GM21360 (cell line): Measurements from ENCODE around the gene TRDN.
"Not testable (repeated sequence)": the region's sequence is repeated elsewhere in the genome, so short reads cannot be mapped to it uniquely, and the experiment has no call there.

Source experiments
- ATAC-seq: cut with Tn5 transposase; IDR thresholded peaks from one replicate; pipeline ENCODE4 v1.9.1; 2021; ENCODE audit warnings: mild to moderate bottlenecking, moderate library complexity; ENCODE audit not compliant: unreplicated experiment

Gene TRDN

DNA sequence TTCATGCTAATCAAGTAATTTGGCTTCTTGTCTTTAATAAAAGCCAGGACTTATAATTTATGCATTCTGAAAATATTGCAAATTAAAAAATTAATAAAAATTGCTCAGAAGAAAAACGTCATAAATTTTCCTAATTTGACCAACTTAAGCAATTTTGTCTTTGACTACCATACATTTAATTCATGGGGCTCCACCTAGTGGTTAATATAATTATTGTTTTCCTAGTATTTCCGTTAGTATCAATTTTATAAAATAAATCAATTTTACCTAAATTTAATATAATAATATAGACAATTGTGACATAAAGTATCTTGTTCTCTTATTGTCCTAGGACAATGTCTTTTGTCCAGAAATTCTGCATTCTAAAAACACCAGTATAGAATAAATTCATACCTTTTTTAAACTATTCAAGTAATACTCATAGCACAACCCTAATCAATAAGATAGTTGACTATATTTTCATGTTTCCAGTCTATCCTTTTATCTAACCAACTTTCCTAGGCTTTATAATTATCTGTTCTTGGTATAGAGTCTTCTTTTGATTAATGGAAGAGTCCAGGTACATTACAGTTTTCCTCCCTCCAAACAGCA is 319.9 kb downstream of the TRDN start:
- ATAC-seq: no peak

DNA sequence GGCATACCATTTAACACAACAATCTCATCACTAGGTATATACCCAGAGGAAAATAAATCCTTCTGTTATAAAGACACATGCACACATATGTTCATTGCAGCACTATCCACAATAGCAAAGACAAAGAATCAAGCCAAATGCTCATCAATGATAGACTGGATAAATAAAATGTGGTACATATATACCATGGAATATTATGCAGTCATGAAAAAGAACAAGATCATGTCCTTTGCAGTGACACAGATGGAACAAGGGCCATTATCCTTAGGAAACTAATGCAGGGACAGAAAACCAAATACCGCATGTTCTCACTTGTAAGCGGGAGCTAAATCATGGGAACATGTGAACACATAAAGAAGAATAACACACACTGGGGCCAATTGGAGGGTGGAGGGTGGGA is 322.3 kb downstream of the TRDN start:
- ATAC-seq: not testable (repeated sequence)

DNA sequence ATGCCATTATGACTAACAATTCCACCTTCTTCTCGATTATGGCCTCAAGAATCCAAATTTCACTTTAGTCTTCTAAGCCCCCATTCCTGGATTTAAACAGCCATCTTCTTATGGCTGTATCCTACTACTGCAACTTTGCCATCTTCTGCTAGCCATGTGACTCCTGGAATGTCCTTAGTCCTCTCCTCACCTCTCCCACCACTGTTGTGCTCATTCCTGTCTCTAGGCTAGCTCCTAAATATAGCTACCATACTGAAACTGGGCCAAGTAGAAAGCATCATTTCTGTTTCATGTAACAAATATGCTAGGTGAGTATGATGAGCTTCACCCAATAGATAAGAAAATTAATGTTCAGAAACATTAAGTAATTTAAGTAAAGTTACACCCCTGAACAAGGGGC is 327.6 kb downstream of the TRDN start:
- no peak for ATAC-seq

- no peak for ATAC-seq
Observed at GRCh38 chr6:123306334-123306733, 330.4 kb downstream of the TRDN start.

- ATAC-seq: no peak
Observed at GRCh38 chr6:123295672-123296071, 341.1 kb downstream of the TRDN start.

GRCh38 chr6:123295181-123295580 is 341.6 kb downstream of the TRDN start:
- ATAC-seq: no peak

GRCh38 chr6:123288649-123289048 is 348.1 kb downstream of the TRDN start:
- no peak for ATAC-seq

DNA sequence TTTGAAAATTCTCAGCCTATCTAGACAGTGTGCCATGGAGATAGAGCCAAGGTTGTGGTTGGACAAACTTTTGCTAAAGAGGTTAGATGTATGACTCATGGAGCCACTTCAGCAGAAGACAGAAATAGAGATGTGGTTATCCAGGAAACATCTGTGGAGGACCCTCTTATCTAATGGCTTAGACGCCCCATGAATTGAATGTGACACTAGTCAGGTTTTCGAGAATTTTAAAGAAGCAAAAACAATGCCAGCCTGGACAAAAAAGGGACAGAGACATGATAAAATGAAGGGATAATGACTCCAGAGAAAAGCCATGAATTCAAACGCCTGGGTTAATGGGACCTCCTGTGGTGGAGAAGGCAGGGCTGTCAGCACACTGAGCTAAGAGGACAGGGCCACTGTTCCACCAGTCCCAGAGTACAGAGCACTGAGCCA is 360.2 kb downstream of the TRDN start:
- ATAC-seq: no peak

GRCh38 chr6:123263981-123264380 is 372.8 kb downstream of the TRDN start:
- ATAC-seq: no peak

DNA sequence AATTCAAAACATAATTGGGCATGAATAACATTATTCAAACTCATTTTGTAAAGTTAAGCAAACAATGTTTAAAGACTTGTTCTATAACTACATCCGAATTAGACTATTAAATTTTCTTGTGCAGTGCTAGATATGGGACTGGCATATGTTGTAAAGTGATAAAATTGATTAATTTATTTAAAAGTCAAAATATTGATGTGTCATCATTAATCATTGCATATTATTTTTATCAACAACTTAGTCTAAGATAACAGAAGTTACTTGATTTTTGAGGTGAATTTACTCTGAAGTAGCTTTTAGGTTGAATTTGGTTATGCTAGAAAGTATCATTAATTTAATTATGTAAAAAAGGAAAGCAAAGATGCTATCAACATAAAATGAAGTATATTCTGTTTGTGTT is 396.1 kb downstream of the TRDN start:
- no peak for ATAC-seq

- no peak for ATAC-seq
Observed at GRCh38 chr6:123233336-123233735, 403.4 kb downstream of the TRDN start.

- not testable (repeated sequence) for ATAC-seq
Observed at GRCh38 chr6:123227789-123228188, 409.0 kb downstream of the TRDN start.

- ATAC-seq: no peak
Observed at GRCh38 chr6:123226398-123226797, 410.4 kb downstream of the TRDN start.

GRCh38 chr6:123224077-123224476 is 412.7 kb downstream of the TRDN start:
- no peak for ATAC-seq

DNA sequence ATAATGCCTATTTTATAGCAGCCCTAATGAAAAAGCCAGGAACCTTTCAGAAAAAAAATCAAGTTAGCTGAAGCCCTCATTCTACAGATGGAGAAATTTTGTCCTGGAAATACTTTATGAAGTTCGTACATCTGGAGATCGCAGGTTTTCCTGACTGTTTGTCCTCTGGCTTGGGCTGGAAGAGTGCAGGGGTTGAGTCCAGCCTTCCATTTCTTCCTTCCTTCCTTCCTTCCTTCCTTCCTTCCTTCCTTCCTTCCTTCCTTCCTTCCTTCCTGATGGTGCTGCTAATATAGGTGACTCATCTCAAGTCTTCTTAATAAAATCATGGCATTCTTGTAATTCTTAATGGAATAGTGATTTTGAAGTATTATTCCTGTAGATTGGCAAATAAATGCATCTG is 413.3 kb downstream of the TRDN start:
- no peak for ATAC-seq

DNA sequence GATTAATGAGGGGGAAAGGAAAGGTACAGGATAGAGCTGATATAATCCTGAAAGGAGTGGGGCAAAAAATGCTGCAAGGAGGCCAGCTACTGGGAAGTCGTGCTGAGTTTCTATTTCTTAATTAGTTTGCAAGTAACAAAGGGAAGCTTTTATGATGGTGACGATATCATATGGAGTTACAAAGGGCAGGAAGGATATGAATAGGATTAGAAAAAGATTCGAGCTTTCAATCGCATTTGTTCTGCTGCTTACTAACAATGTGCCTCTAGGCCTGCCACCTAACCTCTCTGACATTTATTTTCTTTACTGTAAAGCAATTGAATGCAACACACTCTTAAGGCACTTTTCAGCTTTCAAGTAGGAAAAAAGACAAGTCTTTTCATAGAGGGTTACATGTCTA is 421.5 kb downstream of the TRDN start:
- no peak for ATAC-seq

GRCh38 chr6:123214433-123214832 is 422.3 kb downstream of the TRDN start:
- no peak for ATAC-seq

GRCh38 chr6:123213921-123214320 is 422.8 kb downstream of the TRDN start:
- ATAC-seq: no peak

GRCh38 chr6:123211777-123212545 is 424.8 kb downstream of the TRDN start:
- ATAC-seq: no peak

DNA sequence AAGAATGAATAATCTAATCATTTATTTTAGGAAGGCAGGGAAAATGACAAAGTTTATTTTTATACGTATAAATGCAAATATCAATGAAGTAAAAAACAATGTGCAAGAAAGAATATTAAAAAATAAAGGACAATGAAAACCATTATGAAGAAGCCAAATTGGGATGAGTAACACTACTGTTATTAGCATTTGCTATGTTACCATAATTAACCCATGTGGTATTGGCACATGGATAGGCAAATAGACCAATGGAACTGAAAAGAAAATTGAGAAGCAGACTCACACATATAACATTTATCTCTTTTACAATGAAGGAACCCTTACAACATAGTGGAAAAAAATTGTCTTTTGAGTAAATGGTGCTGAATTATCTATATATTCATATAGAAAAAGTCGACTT is 426.1 kb downstream of the TRDN start:
- no peak for ATAC-seq

GRCh38 chr6:123207967-123208510 is 428.7 kb downstream of the TRDN start:
- no peak for ATAC-seq

GRCh38 chr6:123203928-123204327 is 432.8 kb downstream of the TRDN start:
- ATAC-seq: no peak
